GM12872 (cell line): ENCODE data around the gene APLNR.

Source experiments
- TF ChIP-seq, protein P1 (sequence below): IDR thresholded peaks from 3 replicates; pipeline ENCODE4 v1.5.1; 2011; ENCODE audit warnings: low read depth, mild to moderate bottlenecking, low read length, moderate library complexity; ENCODE audit not compliant: insufficient read depth

The APLNR gene

DNA sequence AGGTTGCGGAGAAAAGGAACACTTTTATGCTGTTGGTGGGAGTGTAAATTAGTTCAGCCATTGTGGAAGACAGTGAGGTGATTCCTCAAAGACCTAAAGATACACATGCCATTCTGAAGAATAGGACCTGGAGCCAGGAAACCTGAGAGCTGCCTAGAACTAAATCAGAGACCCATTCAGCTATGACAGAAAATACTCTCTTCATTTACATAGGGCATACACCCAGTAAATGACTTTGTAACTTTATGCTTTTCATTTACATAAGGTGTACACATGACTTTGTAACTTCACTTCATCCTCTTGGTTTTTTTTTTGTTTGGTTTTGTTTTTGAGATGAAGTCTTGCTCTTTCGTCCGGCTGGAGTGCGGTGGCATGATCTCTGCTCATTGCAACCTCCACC, 25.1 kb upstream of the APLNR start:
- TF ChIP-seq, protein P1, sequence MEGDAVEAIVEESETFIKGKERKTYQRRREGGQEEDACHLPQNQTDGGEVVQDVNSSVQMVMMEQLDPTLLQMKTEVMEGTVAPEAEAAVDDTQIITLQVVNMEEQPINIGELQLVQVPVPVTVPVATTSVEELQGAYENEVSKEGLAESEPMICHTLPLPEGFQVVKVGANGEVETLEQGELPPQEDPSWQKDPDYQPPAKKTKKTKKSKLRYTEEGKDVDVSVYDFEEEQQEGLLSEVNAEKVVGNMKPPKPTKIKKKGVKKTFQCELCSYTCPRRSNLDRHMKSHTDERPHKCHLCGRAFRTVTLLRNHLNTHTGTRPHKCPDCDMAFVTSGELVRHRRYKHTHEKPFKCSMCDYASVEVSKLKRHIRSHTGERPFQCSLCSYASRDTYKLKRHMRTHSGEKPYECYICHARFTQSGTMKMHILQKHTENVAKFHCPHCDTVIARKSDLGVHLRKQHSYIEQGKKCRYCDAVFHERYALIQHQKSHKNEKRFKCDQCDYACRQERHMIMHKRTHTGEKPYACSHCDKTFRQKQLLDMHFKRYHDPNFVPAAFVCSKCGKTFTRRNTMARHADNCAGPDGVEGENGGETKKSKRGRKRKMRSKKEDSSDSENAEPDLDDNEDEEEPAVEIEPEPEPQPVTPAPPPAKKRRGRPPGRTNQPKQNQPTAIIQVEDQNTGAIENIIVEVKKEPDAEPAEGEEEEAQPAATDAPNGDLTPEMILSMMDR = no peak

DNA sequence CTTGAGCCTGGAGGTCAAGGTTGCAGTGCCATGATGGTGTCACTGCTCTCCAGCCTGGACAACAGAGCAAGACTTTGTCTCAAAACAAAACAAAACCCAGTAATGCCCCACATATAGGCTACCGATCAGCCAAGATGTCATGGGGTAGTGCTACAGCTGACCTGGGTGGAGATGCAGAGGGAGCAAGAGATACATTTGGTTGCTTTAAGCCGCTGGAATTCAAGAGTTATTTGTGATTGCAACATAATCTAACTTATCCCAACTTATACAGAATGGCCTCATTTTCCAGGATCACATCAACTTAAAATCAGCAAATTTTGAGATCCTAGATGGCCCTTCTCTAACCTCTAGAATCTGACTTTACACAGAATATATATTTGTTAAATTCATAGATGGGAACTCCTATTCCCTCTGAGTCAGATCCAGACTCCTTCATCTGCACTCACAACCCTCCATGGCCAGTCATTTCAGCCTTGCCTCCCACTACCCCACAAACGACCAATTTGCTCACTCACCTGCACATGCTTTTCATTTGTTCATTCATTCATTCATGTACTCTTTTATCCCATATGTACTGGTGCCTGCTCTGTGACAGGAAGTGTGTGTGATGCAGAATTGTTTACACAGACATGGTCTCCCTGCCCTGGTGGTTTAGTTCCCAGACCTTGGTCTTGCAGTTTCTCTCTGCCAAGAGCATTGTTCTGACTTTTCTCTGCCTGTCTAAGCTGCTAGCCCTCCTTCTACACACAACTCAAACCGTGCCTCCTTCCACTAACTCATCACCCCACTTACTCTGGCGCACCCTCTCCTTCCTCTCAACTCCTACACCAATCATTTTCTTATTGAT, 24.1 kb upstream of the APLNR start:
- TF ChIP-seq, protein P1 = no peak

DNA sequence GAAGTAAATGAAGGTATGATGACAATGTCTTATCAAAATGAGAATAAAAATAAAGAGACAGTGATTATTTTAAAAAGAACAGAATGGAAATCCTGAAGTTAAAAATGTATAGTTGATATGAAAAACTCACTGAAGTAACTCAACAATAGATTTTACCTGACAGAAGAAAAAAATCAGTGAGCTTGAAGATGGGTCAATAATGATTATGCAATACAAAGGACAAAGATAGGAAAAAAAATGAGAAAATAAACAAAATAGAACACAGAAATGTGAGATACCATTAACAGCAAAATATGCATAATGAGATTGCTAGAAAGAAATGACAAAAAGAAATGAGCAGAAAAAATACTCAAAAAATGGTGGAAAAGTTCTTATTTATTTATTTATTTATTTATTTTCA, 19.1 kb upstream of the APLNR start:
- TF ChIP-seq, protein P1 = no peak

DNA sequence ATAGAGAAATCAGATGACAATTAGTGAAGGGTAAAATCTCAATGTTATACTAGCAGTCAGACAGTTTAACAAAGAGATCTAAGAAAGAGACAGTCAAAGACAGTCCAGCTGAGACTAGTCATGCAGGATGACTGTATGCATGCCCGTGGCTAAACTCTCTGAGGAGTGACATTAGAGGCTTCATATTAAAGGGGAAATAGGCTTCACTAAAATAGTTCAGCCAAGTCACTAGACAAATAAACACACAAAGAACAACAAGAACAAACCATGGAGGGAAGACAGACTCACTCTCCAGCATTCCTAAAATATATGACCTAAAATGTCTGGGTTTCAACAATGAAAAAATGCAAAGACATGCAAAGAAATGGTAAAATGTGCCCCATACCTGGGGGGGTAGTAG, 18.6 kb upstream of the APLNR start:
- TF ChIP-seq, protein P1 = no peak

DNA sequence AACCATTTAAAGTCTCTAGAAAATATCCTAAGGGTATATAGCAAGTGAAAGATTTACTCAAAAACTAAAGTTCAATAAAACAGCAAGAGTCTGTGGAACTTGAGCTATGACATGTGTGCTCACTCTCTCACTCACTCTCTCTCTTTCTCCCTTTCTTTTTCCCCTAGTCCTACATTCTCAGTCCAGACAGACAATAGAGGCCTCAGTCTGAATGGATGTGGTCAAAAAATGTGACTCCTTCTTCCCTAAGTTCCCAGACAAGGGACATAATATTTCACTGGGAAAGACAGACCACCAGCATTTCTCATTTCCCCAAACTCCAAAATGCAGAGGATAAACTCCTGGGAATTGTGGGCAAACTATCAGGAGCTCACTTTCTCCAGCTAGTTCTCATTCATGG, 17.6 kb upstream of the APLNR start:
- TF ChIP-seq, protein P1 = no peak

DNA sequence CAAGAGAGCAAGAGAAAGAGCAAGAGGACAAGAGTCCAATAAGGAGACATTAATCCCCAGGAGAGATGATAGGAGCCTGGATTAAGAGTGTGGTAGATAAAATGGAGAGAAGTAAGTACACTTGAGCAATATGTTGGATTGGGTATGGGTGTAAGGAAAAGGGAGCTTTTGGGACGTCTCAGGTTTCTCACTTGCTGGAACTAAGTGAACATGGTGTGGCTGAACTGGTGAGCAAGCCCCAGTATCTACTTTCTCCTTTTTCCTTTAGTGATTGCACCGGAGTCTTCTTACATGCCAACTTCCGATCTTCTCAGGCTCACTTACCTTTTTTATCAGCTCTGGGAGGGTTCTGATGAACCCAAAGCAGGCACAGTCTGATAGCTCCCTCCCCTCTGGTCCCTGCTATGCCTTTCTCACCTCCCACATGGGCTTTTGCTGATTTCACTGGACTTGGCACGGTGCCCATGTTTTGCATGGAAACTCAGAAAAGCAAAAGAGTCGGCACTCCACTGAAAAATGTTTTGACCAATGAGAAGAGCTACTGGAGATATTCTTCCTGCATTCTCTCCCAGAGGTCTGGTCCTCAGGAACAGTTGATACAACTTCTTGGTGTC, 14.5 kb upstream of the APLNR start:
- TF ChIP-seq, protein P1 = no peak

DNA sequence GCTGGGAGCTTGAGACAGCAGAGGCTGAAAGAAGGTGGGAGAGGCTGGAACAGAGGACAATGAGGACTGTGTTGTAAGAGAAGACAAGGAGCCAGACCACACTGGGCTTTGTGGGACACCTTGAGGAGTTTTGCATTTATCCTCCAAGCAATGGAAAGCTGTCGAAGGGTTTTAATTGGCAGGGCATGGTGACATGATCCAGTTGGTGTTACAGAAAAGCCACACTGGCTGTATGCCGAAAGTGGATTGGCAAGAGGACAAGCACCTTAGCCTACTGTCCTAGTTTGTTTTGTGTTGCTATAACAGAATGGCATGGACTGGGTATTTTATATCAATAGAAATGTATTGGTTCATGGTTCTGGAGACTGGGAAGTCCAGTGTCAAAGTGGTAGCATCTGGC, 14.0 kb upstream of the APLNR start:
- TF ChIP-seq, protein P1 = no peak
